DOHH2 (cell line): ENCODE data around the gene PLCXD3.

ENCODE experiments used
- EZH2phosphoT487 ChIP-seq: fragments of 200-600 bp; sonication (generic); IDR thresholded peaks from 2 replicates; pipeline ENCODE4 v1.6.1; 2017; ENCODE audit warnings: borderline replicate concordance, mild to moderate bottlenecking, antibody characterized with exemption, low read length, moderate library complexity, mixed read lengths
- TF ChIP-seq, protein P1 (sequence below): fragments of 200-600 bp; sonication (generic); IDR thresholded peaks from one replicate; pipeline ENCODE4 v1.5.1; 2014; ENCODE audit warnings: antibody characterized with exemption, mild to moderate bottlenecking, low read depth, low read length; ENCODE audit not compliant: poor library complexity, severe bottlenecking

DNA sequence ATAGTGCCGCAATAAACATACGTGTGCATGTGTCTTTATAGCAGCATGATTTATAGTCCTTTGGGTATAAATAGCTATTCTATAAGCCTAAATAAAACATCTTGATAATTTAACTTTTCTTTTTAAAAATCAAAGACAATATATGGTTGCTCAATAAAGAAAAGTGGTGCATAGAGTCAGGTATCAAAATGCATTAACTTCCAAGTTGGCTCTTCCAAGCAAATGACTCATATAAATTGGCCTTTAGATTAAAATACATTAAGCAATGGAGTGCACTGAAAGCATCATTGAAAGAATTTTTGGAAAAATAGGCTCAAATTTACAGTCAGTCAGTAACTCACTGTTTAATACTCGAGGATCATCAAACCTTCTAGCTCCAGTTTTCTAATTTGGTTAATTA lies 106.6 kb downstream of the PLCXD3 start:
- TF ChIP-seq, protein P1, sequence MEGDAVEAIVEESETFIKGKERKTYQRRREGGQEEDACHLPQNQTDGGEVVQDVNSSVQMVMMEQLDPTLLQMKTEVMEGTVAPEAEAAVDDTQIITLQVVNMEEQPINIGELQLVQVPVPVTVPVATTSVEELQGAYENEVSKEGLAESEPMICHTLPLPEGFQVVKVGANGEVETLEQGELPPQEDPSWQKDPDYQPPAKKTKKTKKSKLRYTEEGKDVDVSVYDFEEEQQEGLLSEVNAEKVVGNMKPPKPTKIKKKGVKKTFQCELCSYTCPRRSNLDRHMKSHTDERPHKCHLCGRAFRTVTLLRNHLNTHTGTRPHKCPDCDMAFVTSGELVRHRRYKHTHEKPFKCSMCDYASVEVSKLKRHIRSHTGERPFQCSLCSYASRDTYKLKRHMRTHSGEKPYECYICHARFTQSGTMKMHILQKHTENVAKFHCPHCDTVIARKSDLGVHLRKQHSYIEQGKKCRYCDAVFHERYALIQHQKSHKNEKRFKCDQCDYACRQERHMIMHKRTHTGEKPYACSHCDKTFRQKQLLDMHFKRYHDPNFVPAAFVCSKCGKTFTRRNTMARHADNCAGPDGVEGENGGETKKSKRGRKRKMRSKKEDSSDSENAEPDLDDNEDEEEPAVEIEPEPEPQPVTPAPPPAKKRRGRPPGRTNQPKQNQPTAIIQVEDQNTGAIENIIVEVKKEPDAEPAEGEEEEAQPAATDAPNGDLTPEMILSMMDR = no peak
- no peak for TF ChIP-seq EZH2phosphoT487
